CD14-positive monocyte (primary cell): ENCODE data around the gene STK11IP. TPM values are rescaled to one million over a fixed set of nuclear protein-coding genes. Genes with fewer than 3 reads are reported as not detected.

Source experiments
- DNase-seq, 3 donors: peaks; one replicate each; pipeline ENCODE4 v3.0.0-alpha.2; 2011 to 2022
- H2AFZ ChIP-seq: 2 replicates; pipeline ENCODE4 v1.6.0; 2012; ENCODE audit warnings: mild to moderate bottlenecking, low read depth, low read length, inconsistent platforms; ENCODE audit not compliant: insufficient read depth, poor library complexity, severe bottlenecking
- H3K27ac ChIP-seq, 2 donors: 1 replicate in 1 of 2; 2 replicates in 1 of 2; pipeline ENCODE4 v1.5.1; 2012 to 2013; ENCODE audit warnings: low read length in 2 of 2, control low read depth in 1 of 2, inconsistent platforms in 1 of 2, low read depth in 1 of 2, mild to moderate bottlenecking in 1 of 2
- H3K27me3 ChIP-seq, 2 donors: one replicate each; pipeline versions ENCODE4 v1.6.0 to v1.6.1; 2011 to 2013; ENCODE audit warnings: low read length in 2 of 2; ENCODE audit not compliant: control insufficient read depth in 2 of 2, insufficient read depth in 2 of 2
- H3K36me3 ChIP-seq, 2 donors: replicated peaks in 1 of 2; 1 replicate in 1 of 2; 2 replicates in 1 of 2; pipeline versions ENCODE4 v1.5.1 to v1.6.1; 2012 to 2013; ENCODE audit warnings: low read length in 2 of 2, control low read depth in 1 of 2, inconsistent platforms in 1 of 2, mild to moderate bottlenecking in 1 of 2; ENCODE audit not compliant: insufficient read depth in 2 of 2, control insufficient read depth in 1 of 2
- H3K4me1 ChIP-seq, 2 donors: 1 replicate in 1 of 2; 2 replicates in 1 of 2; pipeline versions ENCODE4 v1.5.1 to v1.6.1; 2012 to 2013; ENCODE audit warnings: low read length in 2 of 2, control low read depth in 1 of 2, inconsistent platforms in 1 of 2, mild to moderate bottlenecking in 1 of 2, moderate library complexity in 1 of 2; ENCODE audit not compliant: insufficient read depth in 2 of 2, control insufficient read depth in 1 of 2
- H3K4me2 ChIP-seq: replicated peaks from 2 replicates; pipeline ENCODE3; 2012; ENCODE audit warnings: low read length, moderate library complexity, mild to moderate bottlenecking; ENCODE audit not compliant: poor library complexity, severe bottlenecking; ENCODE audit errors: extremely low read depth
- H3K4me3 ChIP-seq, 3 experiments: fragments of 200-600 bp in 1 of 3; sonication (generic) in 1 of 3; replicated peaks in 1 of 3; 1 replicate in 2 of 3; 2 replicates in 1 of 3; pipeline ENCODE4 v1.5.1; 2011 to 2013; ENCODE audit warnings: low read length in 3 of 3, mild to moderate bottlenecking in 3 of 3, control low read depth in 2 of 3, low read depth in 2 of 3, inconsistent platforms in 1 of 3, moderate library complexity in 1 of 3
- H3K79me2 ChIP-seq: 2 replicates; pipeline ENCODE4 v1.6.0; 2012; ENCODE audit warnings: mild to moderate bottlenecking, control low read depth, inconsistent platforms, low read length, moderate library complexity; ENCODE audit not compliant: insufficient read depth
- H3K9ac ChIP-seq: 2 replicates; pipeline ENCODE4 v1.6.0; 2017; ENCODE audit warnings: low read length, mild to moderate bottlenecking; ENCODE audit not compliant: insufficient read depth, poor library complexity, severe bottlenecking
- H3K9me3 ChIP-seq, 2 donors: replicated peaks in 1 of 2; 1 replicate in 1 of 2; 2 replicates in 1 of 2; pipeline versions ENCODE4 v1.5.1 to v1.6.1; 2012 to 2013; ENCODE audit warnings: low read length in 2 of 2, control low read depth in 1 of 2; ENCODE audit not compliant: control insufficient read depth in 1 of 2, insufficient read depth in 1 of 2
- H4K20me1 ChIP-seq: 2 replicates; pipeline ENCODE4 v1.6.0; 2012; ENCODE audit warnings: mild to moderate bottlenecking, low read length, control low read depth, moderate library complexity; ENCODE audit not compliant: insufficient read depth
- H3K27ac Mint-ChIP-seq, 7 donors: one replicate each; pipeline ENCODE4 v1.8.0; 2020; ENCODE audit warnings: mild to moderate bottlenecking in 7 of 7, mixed read lengths in 7 of 7, moderate library complexity in 6 of 7, inconsistent platforms in 2 of 7
- H3K27me3 Mint-ChIP-seq, 3 donors: one replicate each; pipeline ENCODE4 v1.8.0; 2021 to 2022; ENCODE audit warnings: low read depth in 3 of 3, mild to moderate bottlenecking in 3 of 3, mixed read lengths in 3 of 3, moderate library complexity in 3 of 3, inconsistent platforms in 1 of 3
- H3K36me3 Mint-ChIP-seq, 2 donors: one replicate each; pipeline ENCODE4 v1.8.0; 2020; ENCODE audit warnings: mixed read lengths in 2 of 2, inconsistent platforms in 1 of 2, mild to moderate bottlenecking in 1 of 2
- H3K4me1 Mint-ChIP-seq: one replicate; pipeline ENCODE4 v1.8.0; 2020; ENCODE audit warnings: mild to moderate bottlenecking, mixed read lengths
- H3K4me3 Mint-ChIP-seq, 2 donors: one replicate each; pipeline ENCODE4 v1.8.0; 2020; ENCODE audit warnings: mild to moderate bottlenecking in 2 of 2, mixed read lengths in 2 of 2, moderate library complexity in 1 of 2
- H3K9me3 Mint-ChIP-seq, 7 donors: one replicate each; pipeline ENCODE4 v1.8.0; 2020 to 2022; ENCODE audit warnings: mixed read lengths in 7 of 7, mild to moderate bottlenecking in 6 of 7, moderate library complexity in 6 of 7, inconsistent platforms in 2 of 7
- WGBS: methylation state at CpG from one replicate; pipeline ENCODE4 v1.1.5; 2013; ENCODE audit warnings: missing lambda C conversion rate; ENCODE audit not compliant: insufficient coverage; 5-methylcytosine and 5-hydroxymethylcytosine counted together
- intact Hi-C, 2 donors: fragments of 100-400 bp; cut with micrococcal nuclease; formaldehyde crosslinking; loops; one replicate each; pipeline versions ENCODE4 v1.15.0 to v1.15.1; 2023
- polyA plus RNA-seq, 3 donors: library from polyadenylated mRNA; depleted of rRNA in 1 of 3; unstranded in 2 of 3; stranded (reverse) in 1 of 3; fragments of 300-500 nt in 2 of 3; fragments of >200 nt in 1 of 3; fragmentation: Illumina TruSeq in 2 of 3; gene quantifications; 1 replicate in 2 of 3; 2 replicates in 1 of 3; pipeline ENCODE4 v1.2.3, GENCODE V29; 2012 to 2021
- TF ChIP-seq, protein P1 (sequence below): fragments of 200-600 bp; IDR thresholded peaks from one replicate; pipeline ENCODE4 v1.8.0; 2022; ENCODE audit warnings: antibody characterized with exemption, mild to moderate bottlenecking

STK11IP gene
- polyA plus RNA-seq, 3 donors = 13.0 to 79.1 (median 15.7) TPM

DNA sequence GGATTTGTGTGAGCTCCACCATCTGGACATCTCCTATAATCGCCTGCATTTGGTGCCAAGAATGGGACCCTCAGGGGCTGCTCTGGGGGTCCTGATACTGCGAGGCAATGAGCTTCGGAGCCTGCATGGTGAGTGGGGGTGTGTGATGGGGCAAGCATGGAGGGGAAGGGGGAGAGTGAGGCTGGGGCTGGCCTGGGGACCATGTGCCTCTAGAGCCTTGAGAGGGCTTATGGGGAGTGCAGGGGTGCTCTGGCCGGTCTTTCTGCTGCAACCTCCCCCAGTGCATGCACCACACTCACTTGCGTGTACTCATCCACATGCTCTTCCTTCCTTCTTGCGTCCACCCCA, 7.9 kb downstream of the STK11IP start:
- H3K27me3 Mint-ChIP-seq = no peaks in the 10 kb centered on the region
- no peaks in the 10 kb centered on the region for H3K9me3 ChIP-seq
- TF ChIP-seq, protein P1, sequence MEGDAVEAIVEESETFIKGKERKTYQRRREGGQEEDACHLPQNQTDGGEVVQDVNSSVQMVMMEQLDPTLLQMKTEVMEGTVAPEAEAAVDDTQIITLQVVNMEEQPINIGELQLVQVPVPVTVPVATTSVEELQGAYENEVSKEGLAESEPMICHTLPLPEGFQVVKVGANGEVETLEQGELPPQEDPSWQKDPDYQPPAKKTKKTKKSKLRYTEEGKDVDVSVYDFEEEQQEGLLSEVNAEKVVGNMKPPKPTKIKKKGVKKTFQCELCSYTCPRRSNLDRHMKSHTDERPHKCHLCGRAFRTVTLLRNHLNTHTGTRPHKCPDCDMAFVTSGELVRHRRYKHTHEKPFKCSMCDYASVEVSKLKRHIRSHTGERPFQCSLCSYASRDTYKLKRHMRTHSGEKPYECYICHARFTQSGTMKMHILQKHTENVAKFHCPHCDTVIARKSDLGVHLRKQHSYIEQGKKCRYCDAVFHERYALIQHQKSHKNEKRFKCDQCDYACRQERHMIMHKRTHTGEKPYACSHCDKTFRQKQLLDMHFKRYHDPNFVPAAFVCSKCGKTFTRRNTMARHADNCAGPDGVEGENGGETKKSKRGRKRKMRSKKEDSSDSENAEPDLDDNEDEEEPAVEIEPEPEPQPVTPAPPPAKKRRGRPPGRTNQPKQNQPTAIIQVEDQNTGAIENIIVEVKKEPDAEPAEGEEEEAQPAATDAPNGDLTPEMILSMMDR = no peak
- H3K9me3 Mint-ChIP-seq = no peaks in the 10 kb centered on the region
- no peak overlapping the region for H3K4me2 ChIP-seq
- H3K4me1 ChIP-seq = peaks cover 18 to 19% of the 10 kb centered on the region in 2 donors
- H3K9ac ChIP-seq = no peak overlapping the region
- peaks cover 15% of the 10 kb centered on the region for H3K4me1 Mint-ChIP-seq
- H3K27me3 ChIP-seq = no peaks in the 10 kb centered on the region
- H3K4me3 Mint-ChIP-seq = no peak overlapping the region
- no peak for DNase-seq
- H3K36me3 Mint-ChIP-seq = peaks cover 79 to 86% of the 10 kb centered on the region in 2 donors
- no peak overlapping the region for H3K4me3 ChIP-seq
- peak overlapping the region in 1 of 2 donors; percentile 3 for H3K27ac ChIP-seq
- peaks cover 71 to 80% of the 10 kb centered on the region in 2 donors for H3K36me3 ChIP-seq
- H3K79me2 ChIP-seq = no peaks in the 10 kb centered on the region
- 100% methylated on average over 6 of the region's 6 CpGs for WGBS
- H2AFZ ChIP-seq = no peak overlapping the region
- no peak overlapping the region for H3K27ac Mint-ChIP-seq
- intact Hi-C loops = loop anchor here in 1 of 2 donors (10.0 kb wide), 1 partner anchor 431 kb away; the partner anchor contains the start of genes CNPPD1, RETREG2 and SLC23A3
- H4K20me1 ChIP-seq = no peaks in the 10 kb centered on the region

- intact Hi-C loops = loop anchor here in 1 of 2 donors (10.0 kb wide), 1 partner anchor 433 kb away; the partner anchor contains the start of genes CNPPD1, RETREG2 and SLC23A3
- Histone ChIP-seq H3K79me2 (no peaks in the 10 kb centered on the region), H3K4me2 (no peak overlapping the region), H3K27me3 (no peaks in the 10 kb centered on the region), H3K9me3 (no peaks in the 10 kb centered on the region), H2AFZ (no peak overlapping the region), H3K4me3 (no peak overlapping the region), H3K36me3 (peaks cover 71 to 80% of the 10 kb centered on the region in 2 donors), H4K20me1 (no peaks in the 10 kb centered on the region), H3K27ac (no peak overlapping the region), H3K9ac (no peak overlapping the region), H3K4me1 (peaks cover 18 to 19% of the 10 kb centered on the region in 2 donors)
- Mint-ChIP-seq H3K4me1 (peaks cover 21% of the 10 kb centered on the region), H3K27ac (peak overlapping the region in 2 of 7 donors; percentile 60 to 67), H3K27me3 (no peaks in the 10 kb centered on the region), H3K9me3 (no peaks in the 10 kb centered on the region), H3K4me3 (no peak overlapping the region), H3K36me3 (peaks cover 80 to 88% of the 10 kb centered on the region in 2 donors)
- WGBS = 88% methylated on average over 11 of the region's 15 CpGs
- no peak for DNase-seq
- TF ChIP-seq, protein P1 = no peak
Measured at GRCh38 chr2:219607931-219608330, 10.3 kb downstream of the STK11IP start.
